Endothelial cell of umbilical vein (primary cell): ENCODE data around the gene OTUD3. TPM values are rescaled to one million over a fixed set of nuclear protein-coding genes. Genes with fewer than 3 reads are reported as not detected.

Source experiments
- BruUV-seq: library from RNA; stranded (reverse); fragments of 400-500 nt; replicated peaks from 2 replicates; lab custom pipeline; 2021; lab: Mats Ljungman, UMichigan
- CTCF ChIA-PET: fragments of 300-600, 350-600 bp; sonication (Branson Sonifier 250); formaldehyde crosslinking; loops from one replicate; lab custom pipeline; 2021; ENCODE audit warnings: antibody characterized with exemption, inconsistent platforms; lab: Charles Lee
- POLR2A ChIA-PET: fragments of 300-600, 350-600 bp; sonication (Branson Sonifier 250); formaldehyde crosslinking; loops from one replicate; lab custom pipeline; 2021; ENCODE audit warnings: antibody characterized with exemption, inconsistent platforms; lab: Charles Lee
- DNase-seq: peaks from one replicate; pipeline ENCODE4 v3.0.0-alpha.2; 2011; ENCODE audit warnings: low read depth, low spot score
- FAIRE-seq: peaks from 2 replicates; lab custom pipeline; 2011; peaks lifted over from hg19 to GRCh38; lab: Jason Lieb, UNC
- H2AFZ ChIP-seq: 2 replicates; pipeline ENCODE4 v1.6.0; 2012; ENCODE audit warnings: low read depth, low read length, control low read depth, inconsistent platforms
- H3K27ac ChIP-seq: 2 replicates; pipeline ENCODE4 v1.5.1; 2011; ENCODE audit warnings: low read depth, mild to moderate bottlenecking, control low read depth, low read length, moderate library complexity; ENCODE audit not compliant: insufficient read depth
- H3K27me3 ChIP-seq, 2 experiments: 2 replicates each; pipeline versions ENCODE4 v1.6.0 to v1.6.1; 2011; ENCODE audit warnings: low read length in 2 of 2, mixed read lengths in 1 of 2; ENCODE audit not compliant: control insufficient read depth in 2 of 2, insufficient read depth in 2 of 2
- H3K36me3 ChIP-seq, 2 experiments: 2 replicates in 1 of 2; 3 replicates in 1 of 2; pipeline ENCODE4 v1.5.1; 2011; ENCODE audit warnings: low read length in 2 of 2, mild to moderate bottlenecking in 1 of 2, moderate library complexity in 1 of 2; ENCODE audit not compliant: control insufficient read depth in 2 of 2, insufficient read depth in 2 of 2; ENCODE audit errors: extremely low read depth in 1 of 2
- H3K4me1 ChIP-seq: 3 replicates; pipeline ENCODE4 v1.5.1; 2011; ENCODE audit warnings: mild to moderate bottlenecking, low read length; ENCODE audit not compliant: control insufficient read depth, insufficient read depth; ENCODE audit errors: extremely low read depth
- H3K4me2 ChIP-seq: 2 replicates; pipeline ENCODE4 v1.6.1; 2011; ENCODE audit warnings: low read length, control low read depth, mixed read lengths; ENCODE audit not compliant: insufficient read depth
- H3K4me3 ChIP-seq, 3 experiments: fragments of 200-600 bp in 1 of 3; sonication (generic), shearing (Covaris generic) in 1 of 3; replicated peaks in 1 of 3; 2 replicates each; pipeline ENCODE4 v1.5.1; 2011 to 2016; ENCODE audit warnings: control low read depth in 3 of 3, low read length in 3 of 3, mild to moderate bottlenecking in 2 of 3, inconsistent platforms in 1 of 3, low read depth in 1 of 3, moderate library complexity in 1 of 3; ENCODE audit not compliant: insufficient read depth in 1 of 3
- H3K79me2 ChIP-seq: 2 replicates; pipeline ENCODE4 v1.6.0; 2012; ENCODE audit warnings: low read length, inconsistent platforms; ENCODE audit not compliant: control insufficient read depth, insufficient read depth
- H3K9ac ChIP-seq: replicated peaks from 2 replicates; pipeline ENCODE3; 2011; ENCODE audit warnings: low read length, control low read depth; ENCODE audit not compliant: insufficient read depth; ENCODE audit errors: extremely low read depth
- H3K9me1 ChIP-seq: replicated peaks from 3 replicates; pipeline ENCODE4 v1.6.0; 2011; ENCODE audit warnings: mild to moderate bottlenecking, low read length; ENCODE audit not compliant: control insufficient read depth, insufficient read depth; ENCODE audit errors: extremely low read depth
- H3K9me3 ChIP-seq: replicated peaks from 2 replicates; pipeline ENCODE4 v1.5.1; 2012; ENCODE audit warnings: low read length, inconsistent platforms; ENCODE audit not compliant: control insufficient read depth, insufficient read depth
- H4K20me1 ChIP-seq: replicated peaks from 2 replicates; pipeline ENCODE3; 2011; ENCODE audit warnings: mild to moderate bottlenecking, low read length; ENCODE audit not compliant: control insufficient read depth, insufficient read depth; ENCODE audit errors: extremely low read depth
- CTCF ChIP-seq, 2 donors: IDR thresholded peaks; 1 replicate in 1 of 2; 2 replicates in 1 of 2; pipeline ENCODE4 v1.5.1; 2011; ENCODE audit warnings: low read length in 2 of 2, mild to moderate bottlenecking in 2 of 2, moderate library complexity in 2 of 2, control low read depth in 1 of 2, inconsistent platforms in 1 of 2, low read depth in 1 of 2; ENCODE audit not compliant: insufficient read depth in 1 of 2; ENCODE audit errors: extremely low read depth in 1 of 2
- EZH2 ChIP-seq: IDR thresholded peaks from 2 replicates; pipeline ENCODE4 v1.6.1; 2012; ENCODE audit warnings: borderline replicate concordance, low read depth, mild to moderate bottlenecking, moderate library complexity, low read length, inconsistent platforms; ENCODE audit not compliant: severe bottlenecking
- FOS ChIP-seq: IDR thresholded peaks from 2 replicates; pipeline ENCODE4 v1.6.1; 2011; ENCODE audit warnings: mild to moderate bottlenecking, low read length, moderate library complexity, borderline replicate concordance; ENCODE audit not compliant: insufficient read depth
- GATA2 ChIP-seq: IDR thresholded peaks from 2 replicates; pipeline ENCODE4 v1.7.0; 2011; ENCODE audit warnings: low read depth, mild to moderate bottlenecking, moderate library complexity, mixed read lengths, low read length; ENCODE audit not compliant: insufficient read length, insufficient read depth
- JUN ChIP-seq: IDR thresholded peaks from 2 replicates; pipeline ENCODE4 v1.6.1; 2011; ENCODE audit warnings: borderline replicate concordance, low read depth; ENCODE audit not compliant: insufficient read length, insufficient read depth
- MAX ChIP-seq: IDR thresholded peaks from 2 replicates; pipeline ENCODE4 v1.6.1; 2011; ENCODE audit not compliant: insufficient read depth, insufficient read length
- MYC ChIP-seq: IDR thresholded peaks from one replicate; pipeline ENCODE4 v1.6.1; 2011; ENCODE audit warnings: mild to moderate bottlenecking, low read depth, low read length
- POLR2A ChIP-seq: IDR thresholded peaks from 2 replicates; pipeline ENCODE4 v1.6.1; 2012; ENCODE audit warnings: low read depth, mild to moderate bottlenecking, control low read depth, low read length
- POLR2AphosphoS5 ChIP-seq: IDR thresholded peaks from 2 replicates; pipeline ENCODE4 v1.6.1; 2012; ENCODE audit warnings: low read depth, mild to moderate bottlenecking, control low read depth, low read length, moderate library complexity; ENCODE audit not compliant: insufficient read depth
- dilution Hi-C: fragments of 300-500 bp; cut with MboI; formaldehyde crosslinking; loops from one replicate; pipeline ENCODE4 v1.15.0; 2019; ENCODE audit warnings: low sequenced_read_pairs; ENCODE audit not compliant: extremely low pct_ligation_motif_present
- intact Hi-C: fragments of 100-400 bp; cut with micrococcal nuclease; formaldehyde crosslinking; loops from one replicate; pipeline ENCODE4 v1.10.0; 2022
- polyA plus RNA-seq, 4 experiments: library from polyadenylated mRNA; depleted of rRNA in 3 of 4; stranded (reverse) in 3 of 4; unstranded in 1 of 4; fragments of >200 nt; gene quantifications; 2 replicates each; pipeline versions ENCODE4 v1.2.1 to v1.2.3, GENCODE V29; 2011 to 2012; ENCODE audit warnings: missing spikeins in 1 of 4
- total RNA-seq: library from RNA; stranded (reverse); gene quantifications from 2 replicates; pipeline ENCODE4 v1.2.3, GENCODE V29; 2021

Gene OTUD3
- total and polyA plus RNA-seq, 2 donors (not counting 3 experiments of a cell fraction or from before 2014, with no cell fraction given): 3.1 to 10.6 TPM

GRCh38 chr1:19854866-19855265 lies 27.3 kb upstream of the OTUD3 start:
- no peaks in the 10 kb centered on the region for H3K36me3 ChIP-seq
- ChIA-PET CTCF (no interaction called here), POLR2A (no interaction called here)
- no TSS peak for BruUV-seq
- no peaks in the 10 kb centered on the region for H3K9me1 ChIP-seq
- H3K27ac ChIP-seq: no peak overlapping the region
- intact Hi-C loops: no loop called here
- DNase-seq (no peak), FAIRE-seq (no peak)
- TF ChIP-seq MAX (no peak), CTCF (IDR thresholded peaks at IDR 0.05; ENCODE audit: extremely low read depth in 1 of 2, insufficient read depth in 1 of 2, low read depth in 1 of 2, low read length in 2 of 2) (no peak)
- no peak overlapping the region for H3K4me3 ChIP-seq
- dilution Hi-C loops: no loop called here
- no peak overlapping the region for H3K9ac ChIP-seq
- no peaks in the 10 kb centered on the region for H3K9me3 ChIP-seq
- H3K4me1 ChIP-seq: no peaks in the 10 kb centered on the region
- H3K27me3 ChIP-seq: peaks cover 0 to 6% of the 10 kb centered on the region in 2 experiments
- H2AFZ ChIP-seq: no peak overlapping the region
- no peak overlapping the region for H3K4me2 ChIP-seq
- no peaks in the 10 kb centered on the region for H3K79me2 ChIP-seq
- H4K20me1 ChIP-seq: no peaks in the 10 kb centered on the region

GRCh38 chr1:19858893-19859292 lies 23.3 kb upstream of the OTUD3 start:
- H3K36me3 ChIP-seq: no peaks in the 10 kb centered on the region
- no peak overlapping the region for H3K4me2 ChIP-seq
- ChIA-PET POLR2A (no interaction called here), CTCF (no interaction called here)
- H3K4me1 ChIP-seq: no peaks in the 10 kb centered on the region
- FAIRE-seq: no peak
- TF ChIP-seq EZH2: no peak
- no peak for TF ChIP-seq FOS
- no peak for TF ChIP-seq JUN
- TF ChIP-seq POLR2A: no peak
- no peak for TF ChIP-seq MYC
- no peak for TF ChIP-seq MAX
- TF ChIP-seq CTCF (IDR thresholded peaks at IDR 0.05; ENCODE audit: extremely low read depth in 1 of 2, insufficient read depth in 1 of 2, low read depth in 1 of 2, low read length in 2 of 2): no peak
- no peak for TF ChIP-seq GATA2
- TF ChIP-seq POLR2AphosphoS5: no peak
- H3K4me3 ChIP-seq: no peak overlapping the region
- no peaks in the 10 kb centered on the region for H3K9me3 ChIP-seq
- peaks cover 3 to 6% of the 10 kb centered on the region in 2 experiments for H3K27me3 ChIP-seq
- no peak overlapping the region for H2AFZ ChIP-seq
- no TSS peak for BruUV-seq
- no peaks in the 10 kb centered on the region for H3K79me2 ChIP-seq
- dilution Hi-C loops: no loop called here
- H3K9ac ChIP-seq: no peak overlapping the region
- H3K27ac ChIP-seq: no peak overlapping the region
- intact Hi-C loops: no loop called here
- no peak for DNase-seq
- no peaks in the 10 kb centered on the region for H3K9me1 ChIP-seq
- no peaks in the 10 kb centered on the region for H4K20me1 ChIP-seq
